HepG2 (cell line): ENCODE measurements around the gene VWA3B.

ENCODE experiments used
- BHLHE40 ChIP-seq: IDR thresholded peaks from 2 replicates; pipeline ENCODE4 v1.6.1; 2011; ENCODE audit warnings: low read length, improper control_type of control experiment
- CEBPG ChIP-seq: IDR thresholded peaks from 2 replicates; pipeline ENCODE4 v1.6.1; 2016
- EZH2 ChIP-seq: conservative IDR thresholded peaks from 2 replicates; pipeline ENCODE4 v1.6.1; 2012; ENCODE audit warnings: mild to moderate bottlenecking, low read depth, low read length, moderate library complexity
- PREB ChIP-seq: sonication (generic); formaldehyde crosslinking; IDR thresholded peaks from 2 replicates; pipeline ENCODE4 v1.4.0; 2020; ENCODE audit warnings: missing genetic modification reagents
- RFX5 ChIP-seq: IDR thresholded peaks from 2 replicates; pipeline ENCODE4 v1.6.1; 2011; ENCODE audit warnings: low read depth, low read length, improper control_type of control experiment

GRCh38 chr2:98263362-98263761 is 176.4 kb downstream of the VWA3B start:
- TF ChIP-seq EZH2 (no peak), RFX5 (no peak), PREB (CRISPR knock-in tag) (no peak), BHLHE40 (no peak), CEBPG (CRISPR knock-in tag) (no peak)
